ENCODE measurements around the gene NOG. TPM values are rescaled to one million over a fixed set of nuclear protein-coding genes. Genes with fewer than 3 reads are reported as not detected.

Gene NOG
- total RNA-seq: not detected

DNA sequence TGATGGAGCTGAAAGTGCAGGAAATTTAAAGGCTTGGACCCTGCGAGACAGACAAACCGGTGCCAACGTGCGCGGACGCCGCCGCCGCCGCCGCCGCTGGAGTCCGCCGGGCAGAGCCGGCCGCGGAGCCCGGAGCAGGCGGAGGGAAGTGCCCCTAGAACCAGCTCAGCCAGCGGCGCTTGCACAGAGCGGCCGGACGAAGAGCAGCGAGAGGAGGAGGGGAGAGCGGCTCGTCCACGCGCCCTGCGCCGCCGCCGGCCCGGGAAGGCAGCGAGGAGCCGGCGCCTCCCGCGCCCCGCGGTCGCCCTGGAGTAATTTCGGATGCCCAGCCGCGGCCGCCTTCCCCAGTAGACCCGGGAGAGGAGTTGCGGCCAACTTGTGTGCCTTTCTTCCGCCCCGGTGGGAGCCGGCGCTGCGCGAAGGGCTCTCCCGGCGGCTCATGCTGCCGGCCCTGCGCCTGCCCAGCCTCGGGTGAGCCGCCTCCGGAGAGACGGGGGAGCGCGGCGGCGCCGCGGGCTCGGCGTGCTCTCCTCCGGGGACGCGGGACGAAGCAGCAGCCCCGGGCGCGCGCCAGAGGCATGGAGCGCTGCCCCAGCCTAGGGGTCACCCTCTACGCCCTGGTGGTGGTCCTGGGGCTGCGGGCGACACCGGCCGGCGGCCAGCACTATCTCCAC is at the start of gene NOG:
TSS of gene NOG (plus strand) at position 54 of the 674 bp plus-strand sequence. CDS start at position 579, 525 bp downstream.
- Mint-ChIP-seq H3K27ac (no peak within 1 kb of the TSS), H3K4me1 (ENCODE audit: low read depth in 2 of 2) (peaks cover 0 to 10% of the 10 kb centered on the region in 2 donors), H3K36me3 (no peaks in the 10 kb centered on the region), H3K9me3 (no peaks in the 10 kb centered on the region), H3K27me3 (peaks cover 49 to 64% of the 10 kb centered on the region in 2 donors), H3K4me3 (peak within 1 kb of the TSS; percentile 47)
- DNase-seq (ENCODE audit: low spot score) (no peak), ATAC-seq (peak; percentile 53 to 72)

DNA sequence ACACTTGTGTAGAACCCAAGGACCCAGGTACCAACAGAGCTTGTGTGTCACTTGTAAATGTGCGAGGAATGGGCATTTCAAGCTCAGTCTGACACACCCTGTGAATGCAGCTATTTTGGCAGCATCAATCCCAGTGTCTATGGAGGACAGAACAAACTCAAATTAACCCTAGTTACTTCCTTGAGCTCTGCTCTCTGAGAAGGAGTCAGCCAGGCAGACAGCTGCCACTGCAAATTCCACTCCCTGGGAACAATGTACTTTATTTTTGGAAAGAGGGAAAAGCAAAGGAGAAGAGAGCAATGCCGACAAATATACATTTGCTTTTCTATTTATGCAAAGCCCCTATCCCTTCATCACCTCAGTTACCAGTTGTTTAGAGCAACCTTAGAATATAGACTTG is 48.4 kb upstream of the NOG start:
- Mint-ChIP-seq H3K27me3 (peaks cover 18 to 46% of the 10 kb centered on the region in 2 donors), H3K4me1 (ENCODE audit: low read depth in 2 of 2) (no peaks in the 10 kb centered on the region), H3K9me3 (no peaks in the 10 kb centered on the region), H3K4me3 (no peak overlapping the region), H3K27ac (no peak overlapping the region), H3K36me3 (no peaks in the 10 kb centered on the region)
- DNase-seq (ENCODE audit: low spot score) (no peak), ATAC-seq (no peak)

DNA sequence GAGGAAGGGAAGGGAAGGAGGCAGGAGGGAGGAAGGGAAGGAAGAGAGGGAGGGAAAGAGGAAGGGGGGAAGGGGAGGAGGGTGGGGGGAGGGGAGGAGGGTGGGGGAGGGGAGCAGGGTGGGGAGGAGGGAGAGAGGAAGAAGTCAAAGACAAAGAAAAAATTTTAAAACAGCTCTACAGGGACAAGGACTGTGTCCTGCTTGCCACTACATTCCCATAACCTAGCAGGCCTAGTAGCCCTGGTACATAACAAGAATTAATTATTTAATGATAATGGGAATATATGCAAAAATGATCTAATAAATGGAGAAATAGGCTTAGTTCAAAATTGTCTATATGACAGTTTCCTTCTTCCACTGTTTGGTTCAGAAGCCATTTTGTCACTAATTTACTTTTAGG is 47.6 kb upstream of the NOG start:
- H3K36me3 Mint-ChIP-seq: no peaks in the 10 kb centered on the region
- H3K27me3 Mint-ChIP-seq: peaks cover 19 to 46% of the 10 kb centered on the region in 2 donors
- no peaks in the 10 kb centered on the region for H3K4me1 Mint-ChIP-seq (ENCODE audit: low read depth in 2 of 2)
- DNase-seq (ENCODE audit: low spot score) (no peak), ATAC-seq (no peak)
- no peaks in the 10 kb centered on the region for H3K9me3 Mint-ChIP-seq
- no peak overlapping the region for H3K4me3 Mint-ChIP-seq
- H3K27ac Mint-ChIP-seq: no peak overlapping the region

DNA sequence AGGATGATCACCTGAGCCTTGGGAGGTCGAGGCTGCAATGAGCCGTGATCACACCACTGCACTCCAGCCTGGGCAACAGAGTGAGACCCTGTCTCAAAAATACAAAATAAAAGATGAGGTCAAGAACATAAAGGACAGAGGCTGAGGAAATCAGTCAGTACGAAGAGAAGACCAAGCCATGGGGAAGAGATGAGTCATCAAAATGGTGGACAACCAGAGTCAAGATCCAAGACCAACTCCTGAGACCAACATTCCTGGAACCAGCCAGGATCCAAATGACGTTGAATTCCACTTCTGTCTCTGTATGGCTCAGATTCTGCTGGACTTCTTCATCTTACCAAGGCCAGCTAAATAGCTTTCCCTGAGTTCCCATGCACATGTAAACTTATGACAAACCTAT is 44.8 kb upstream of the NOG start:
- H3K27me3 Mint-ChIP-seq: peaks cover 12 to 48% of the 10 kb centered on the region in 2 donors
- DNase-seq (ENCODE audit: low spot score) (no peak), ATAC-seq (no peak)
- H3K9me3 Mint-ChIP-seq: no peaks in the 10 kb centered on the region
- H3K27ac Mint-ChIP-seq: no peak overlapping the region
- H3K4me1 Mint-ChIP-seq (ENCODE audit: low read depth in 2 of 2): no peaks in the 10 kb centered on the region
- H3K4me3 Mint-ChIP-seq: no peak overlapping the region
- H3K36me3 Mint-ChIP-seq: peaks cover 6% of the 10 kb centered on the region

DNA sequence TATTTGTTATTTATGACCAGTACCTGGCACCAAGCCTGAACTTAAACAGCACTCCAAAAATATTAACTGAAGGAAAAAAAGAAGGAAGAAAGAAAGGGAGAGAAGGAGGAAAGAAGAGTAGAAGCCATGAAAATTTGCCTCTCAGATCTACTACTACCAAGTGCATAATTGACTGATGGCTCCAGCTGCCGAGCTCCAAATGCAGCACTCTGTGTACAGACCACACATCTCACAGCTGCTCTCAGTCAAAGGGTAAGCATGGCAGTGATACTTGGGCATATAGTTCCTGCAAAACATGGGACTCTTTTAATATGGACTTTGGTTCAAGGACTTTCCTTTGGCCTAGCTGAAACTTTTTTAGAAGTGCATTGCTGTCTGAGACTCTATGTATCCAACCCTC is 44.0 kb upstream of the NOG start:
- Mint-ChIP-seq H3K27ac (no peak overlapping the region), H3K27me3 (peaks cover 8 to 44% of the 10 kb centered on the region in 2 donors), H3K9me3 (no peaks in the 10 kb centered on the region), H3K4me3 (no peak overlapping the region), H3K4me1 (ENCODE audit: low read depth in 2 of 2) (no peaks in the 10 kb centered on the region), H3K36me3 (peaks cover 6% of the 10 kb centered on the region)
- ATAC-seq (no peak), DNase-seq (ENCODE audit: low spot score) (no peak)

DNA sequence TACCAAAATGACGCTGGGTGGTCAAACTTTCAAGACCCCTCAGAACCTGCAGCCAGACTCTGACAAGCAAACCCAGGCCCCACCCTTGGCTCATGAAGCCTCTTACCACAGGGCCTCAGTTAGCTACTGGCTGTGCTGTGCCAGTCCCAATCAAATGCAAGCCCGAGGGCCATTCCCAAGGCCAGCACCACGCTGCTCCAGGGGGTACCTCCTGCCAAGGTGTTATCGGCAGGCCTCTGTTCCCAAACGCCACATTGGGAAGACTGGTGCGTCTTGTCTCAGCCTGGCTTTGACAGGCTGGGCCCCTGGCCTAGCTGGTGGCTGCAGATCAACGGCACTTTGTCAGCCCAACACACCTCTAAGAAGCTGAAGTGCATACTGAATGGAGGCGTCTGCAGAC is 35.8 kb upstream of the NOG start:
- H3K9me3 Mint-ChIP-seq: no peaks in the 10 kb centered on the region
- H3K4me3 Mint-ChIP-seq: no peak overlapping the region
- no peak for DNase-seq (ENCODE audit: low spot score)
- no peaks in the 10 kb centered on the region for H3K36me3 Mint-ChIP-seq
- H3K4me1 Mint-ChIP-seq (ENCODE audit: low read depth in 2 of 2): no peaks in the 10 kb centered on the region
- H3K27ac Mint-ChIP-seq: no peak overlapping the region
- peaks cover 6 to 21% of the 10 kb centered on the region in 2 donors for H3K27me3 Mint-ChIP-seq
- ATAC-seq: no peak

DNA sequence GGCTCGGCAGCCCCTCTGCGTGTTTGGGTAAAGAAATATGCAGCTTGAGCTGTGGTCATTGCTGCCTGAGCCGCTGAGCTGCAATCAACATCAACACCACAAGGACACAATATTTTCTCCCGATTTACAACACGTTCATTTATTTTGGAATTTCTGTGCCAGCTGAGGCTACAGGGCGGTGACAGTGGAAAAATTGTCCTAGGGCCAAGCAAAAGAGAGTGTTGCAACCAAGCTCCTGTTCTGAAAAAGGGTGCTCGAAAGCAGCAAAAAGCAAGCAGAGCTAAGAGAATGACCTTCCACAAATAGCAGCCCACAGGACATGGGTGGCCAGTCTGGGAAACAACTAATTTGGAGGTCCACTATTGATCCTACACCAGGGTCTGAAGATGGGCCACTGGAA is 35.4 kb upstream of the NOG start:
- no peaks in the 10 kb centered on the region for H3K36me3 Mint-ChIP-seq
- DNase-seq (ENCODE audit: low spot score) (no peak), ATAC-seq (no peak)
- peaks cover 6 to 20% of the 10 kb centered on the region in 2 donors for H3K27me3 Mint-ChIP-seq
- no peaks in the 10 kb centered on the region for H3K9me3 Mint-ChIP-seq
- no peaks in the 10 kb centered on the region for H3K4me1 Mint-ChIP-seq (ENCODE audit: low read depth in 2 of 2)
- no peak overlapping the region for H3K27ac Mint-ChIP-seq
- H3K4me3 Mint-ChIP-seq: no peak overlapping the region

DNA sequence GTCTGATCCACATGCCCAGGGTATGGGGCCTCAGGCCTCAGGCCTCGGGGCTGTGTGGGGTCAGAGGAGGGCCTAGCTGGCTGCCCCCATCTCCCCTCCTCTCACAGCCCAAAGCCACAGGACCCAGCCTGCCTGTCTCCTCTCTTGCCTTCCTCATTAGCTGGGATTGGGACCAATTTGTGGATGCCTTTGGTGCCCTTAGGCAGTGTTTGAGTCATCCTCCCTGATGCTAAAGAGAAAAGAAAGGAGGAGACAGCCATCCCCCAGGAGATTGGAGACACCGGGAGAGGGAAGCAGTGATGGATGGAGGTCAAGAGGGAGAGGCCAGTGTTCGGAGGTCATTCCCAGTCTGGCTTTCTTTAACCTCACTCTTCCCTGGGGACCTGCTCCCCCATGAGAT is 23.3 kb upstream of the NOG start:
- no peak for ATAC-seq
- H3K9me3 Mint-ChIP-seq: no peaks in the 10 kb centered on the region
- H3K27me3 Mint-ChIP-seq: peaks cover 7 to 16% of the 10 kb centered on the region in 2 donors

DNA sequence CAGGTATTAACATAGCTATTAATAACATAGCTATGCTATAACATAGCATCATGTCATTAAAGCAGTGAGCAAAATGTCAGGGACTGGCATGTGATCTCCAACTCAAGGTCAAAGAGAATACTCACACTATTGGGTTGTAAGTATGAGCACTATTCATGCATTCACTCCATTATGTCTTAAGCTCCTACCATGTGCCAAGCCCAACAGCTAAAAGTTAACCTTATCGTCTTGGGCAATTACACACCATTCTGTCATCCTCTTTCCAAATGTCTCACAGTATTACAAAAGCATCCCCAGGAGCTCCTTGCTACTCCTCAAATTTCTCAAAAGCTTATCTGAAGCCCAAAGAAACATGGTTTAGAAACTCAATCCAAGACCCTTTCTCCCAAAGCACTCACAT is 22.0 kb upstream of the NOG start:
- H3K36me3 Mint-ChIP-seq: no peaks in the 10 kb centered on the region

More for the DNA sequence above, 23.3 kb upstream of the NOG start:
- no peaks in the 10 kb centered on the region for H3K4me1 Mint-ChIP-seq (ENCODE audit: low read depth in 2 of 2)
- H3K4me3 Mint-ChIP-seq: no peak overlapping the region
- no peaks in the 10 kb centered on the region for H3K36me3 Mint-ChIP-seq
- no peak for DNase-seq (ENCODE audit: low spot score)
- no peak overlapping the region for H3K27ac Mint-ChIP-seq

DNA sequence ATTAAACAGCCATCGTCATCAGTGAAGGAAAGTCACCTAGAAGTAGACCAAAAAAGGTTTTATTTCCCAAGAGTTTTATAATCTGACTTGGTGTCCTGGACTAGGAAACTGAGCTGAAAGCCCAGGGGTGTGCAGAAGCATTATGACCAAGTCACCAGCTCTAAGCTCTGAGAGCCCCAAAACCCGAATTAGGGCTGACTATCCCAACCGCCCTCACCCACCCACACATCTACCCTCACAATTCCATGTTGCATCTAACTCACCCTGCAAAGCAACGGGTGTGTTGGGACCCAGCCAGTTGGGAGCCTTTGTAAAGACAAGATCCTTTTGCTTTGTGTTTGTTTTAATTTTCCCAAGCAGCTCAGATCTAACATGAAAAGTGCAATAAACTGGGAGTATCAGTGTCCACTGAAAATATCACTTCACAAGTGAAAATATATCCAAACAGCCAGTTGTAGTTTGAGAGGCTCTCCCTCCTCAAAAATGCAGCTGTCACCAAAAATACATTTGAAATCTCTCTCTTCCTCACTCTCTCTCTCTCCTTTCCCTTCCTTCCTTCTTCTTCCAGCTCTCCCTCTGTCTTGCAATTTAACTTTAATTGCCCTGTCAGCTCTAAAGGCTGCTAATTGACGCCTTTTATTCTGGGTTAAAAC is 16.2 kb upstream of the NOG start:
- H3K4me3 Mint-ChIP-seq: no peak overlapping the region

More for the DNA sequence above, 22.0 kb upstream of the NOG start:
- no peak for ATAC-seq
- H3K27me3 Mint-ChIP-seq: peaks cover 7 to 17% of the 10 kb centered on the region in 2 donors
- H3K4me1 Mint-ChIP-seq (ENCODE audit: low read depth in 2 of 2): no peaks in the 10 kb centered on the region
- DNase-seq (ENCODE audit: low spot score): no peak
- H3K4me3 Mint-ChIP-seq: no peak overlapping the region
- H3K27ac Mint-ChIP-seq: no peak overlapping the region
- no peaks in the 10 kb centered on the region for H3K9me3 Mint-ChIP-seq

DNA sequence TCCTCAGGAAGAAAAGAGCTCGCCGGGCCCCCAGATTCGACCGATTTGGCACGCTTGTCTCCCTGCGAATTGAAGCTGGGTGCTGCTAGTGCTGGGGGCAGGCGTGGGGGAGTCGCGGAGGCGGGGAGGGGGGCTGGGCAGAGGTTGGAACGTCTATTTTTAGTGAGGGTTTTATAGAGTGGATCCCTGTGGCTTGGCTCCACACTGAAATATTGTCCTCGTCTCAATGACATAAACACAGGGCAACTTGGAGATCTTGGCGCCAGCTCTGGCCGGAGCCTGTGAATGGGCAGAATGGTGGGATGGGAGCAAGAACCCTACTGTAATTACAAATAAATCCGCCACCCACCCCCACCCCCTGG is 15.7 kb upstream of the NOG start:
- H3K4me1 Mint-ChIP-seq (ENCODE audit: low read depth in 2 of 2): no peaks in the 10 kb centered on the region
- DNase-seq (ENCODE audit: low spot score): no peak
- H3K36me3 Mint-ChIP-seq: no peaks in the 10 kb centered on the region
- no peaks in the 10 kb centered on the region for H3K9me3 Mint-ChIP-seq
- no peak overlapping the region for H3K27ac Mint-ChIP-seq
- no peak overlapping the region for H3K4me3 Mint-ChIP-seq
- no peak for ATAC-seq
- H3K27me3 Mint-ChIP-seq: peaks cover 22 to 31% of the 10 kb centered on the region in 2 donors

More for the DNA sequence above, 16.2 kb upstream of the NOG start:
- Mint-ChIP-seq H3K36me3 (no peaks in the 10 kb centered on the region), H3K9me3 (no peaks in the 10 kb centered on the region), H3K27ac (no peak overlapping the region), H3K4me1 (ENCODE audit: low read depth in 2 of 2) (no peaks in the 10 kb centered on the region), H3K27me3 (peaks cover 19 to 25% of the 10 kb centered on the region in 2 donors)
- DNase-seq (ENCODE audit: low spot score) (no peak), ATAC-seq (no peak)

DNA sequence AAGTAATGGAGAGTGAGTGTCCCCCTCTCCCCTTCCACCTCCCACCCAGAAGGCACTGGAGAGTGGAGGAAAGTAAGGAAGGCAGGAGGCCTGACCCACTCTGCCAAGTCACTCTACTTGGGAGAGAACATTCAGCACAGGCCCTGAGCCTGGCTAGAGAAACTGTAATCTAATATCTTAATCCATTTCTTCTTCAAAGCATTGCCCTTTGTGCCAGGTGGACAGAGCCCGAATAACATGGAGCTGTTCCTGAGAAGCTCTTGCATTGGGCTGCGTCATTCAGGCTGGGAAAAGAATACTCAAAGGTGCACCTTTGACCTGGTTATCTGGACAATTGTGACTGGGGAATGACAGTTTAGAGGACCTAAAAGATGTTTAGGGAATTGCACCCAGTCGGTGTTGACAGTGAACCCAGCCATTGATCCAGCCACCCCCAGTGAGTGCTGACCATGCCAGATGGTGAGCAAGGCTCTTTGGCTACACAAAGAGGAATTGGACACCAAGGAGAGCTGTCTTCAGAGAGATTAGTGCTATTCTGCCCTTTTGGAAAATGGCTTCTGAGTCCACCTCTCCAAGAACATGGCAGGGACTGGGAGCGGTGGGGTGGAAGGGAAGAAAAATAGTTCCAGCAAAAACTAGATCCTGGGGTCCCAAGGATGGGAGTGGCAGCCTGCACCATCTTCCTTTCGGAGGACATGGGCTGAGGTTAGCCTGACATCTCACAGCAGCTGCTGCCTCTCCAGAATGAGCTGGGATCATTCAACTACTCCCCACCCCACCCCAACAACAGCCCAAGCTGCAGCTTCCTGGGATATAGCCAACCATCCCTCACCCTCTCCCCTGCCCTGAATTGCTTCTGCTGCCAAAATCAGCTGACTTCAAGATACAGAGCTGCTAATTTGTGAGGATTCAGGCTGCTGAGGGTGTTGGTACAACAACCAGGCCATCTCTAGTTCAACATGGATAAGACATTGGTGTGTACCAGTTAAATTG is 11.6 kb upstream of the NOG start:
- ATAC-seq: peak in 1 of 2 donors; percentile 13
- H3K9me3 Mint-ChIP-seq: no peaks in the 10 kb centered on the region
- no peak overlapping the region for H3K27ac Mint-ChIP-seq

DNA sequence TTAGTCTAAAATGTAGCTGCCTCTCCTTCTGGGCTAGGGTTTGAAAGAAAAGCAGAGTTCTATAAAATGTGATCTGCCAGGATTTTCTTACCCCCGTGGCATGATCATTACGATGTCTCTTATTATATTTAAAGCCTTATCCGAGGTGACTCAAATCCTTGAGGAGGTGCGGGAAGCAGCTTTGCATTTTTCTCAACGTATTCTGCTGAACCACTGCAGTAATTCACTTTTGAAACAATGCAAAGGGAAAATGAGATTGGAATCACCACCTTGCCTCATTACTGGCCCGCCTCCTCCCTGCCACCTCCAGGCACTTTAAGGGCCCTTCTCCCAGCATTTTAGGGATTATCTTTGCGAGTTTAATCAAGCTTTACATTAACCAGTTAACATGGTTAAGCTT is 9.7 kb upstream of the NOG start:
- H3K4me1 Mint-ChIP-seq (ENCODE audit: low read depth in 2 of 2): no peaks in the 10 kb centered on the region
- H3K27ac Mint-ChIP-seq: no peak overlapping the region
- peaks cover 31 to 66% of the 10 kb centered on the region in 2 donors for H3K27me3 Mint-ChIP-seq
- no peaks in the 10 kb centered on the region for H3K36me3 Mint-ChIP-seq
- ATAC-seq (no peak), DNase-seq (ENCODE audit: low spot score) (no peak)
- no peak overlapping the region for H3K4me3 Mint-ChIP-seq
- no peaks in the 10 kb centered on the region for H3K9me3 Mint-ChIP-seq

More for the DNA sequence above, 11.6 kb upstream of the NOG start:
- peaks cover 24 to 60% of the 10 kb centered on the region in 2 donors for H3K27me3 Mint-ChIP-seq
- no peak for DNase-seq (ENCODE audit: low spot score)
- H3K36me3 Mint-ChIP-seq: no peaks in the 10 kb centered on the region
- H3K4me3 Mint-ChIP-seq: no peak overlapping the region
- H3K4me1 Mint-ChIP-seq (ENCODE audit: low read depth in 2 of 2): no peaks in the 10 kb centered on the region

DNA sequence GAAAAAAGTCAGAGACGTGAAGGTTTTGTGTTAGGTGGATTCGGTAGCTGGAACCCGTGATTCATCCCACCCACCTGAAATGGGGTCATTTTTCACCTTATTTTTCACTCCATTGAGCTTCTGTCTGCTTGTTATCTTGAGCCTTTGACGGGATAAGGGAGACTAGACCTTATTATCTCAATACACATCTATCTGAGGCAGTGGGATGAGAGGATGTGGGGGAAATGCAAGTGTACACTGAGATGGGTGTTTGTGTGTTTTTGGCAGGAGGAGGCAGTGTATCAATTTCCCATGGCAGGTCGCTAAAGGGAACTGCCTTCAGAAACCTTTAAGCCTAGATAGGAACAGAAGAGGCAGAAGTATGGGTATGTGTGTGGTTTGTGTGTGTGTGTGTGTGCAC is 6.2 kb upstream of the NOG start:
- H3K4me1 Mint-ChIP-seq (ENCODE audit: low read depth in 2 of 2): peaks cover 0 to 2% of the 10 kb centered on the region in 2 donors
- no peak overlapping the region for H3K27ac Mint-ChIP-seq
- no peaks in the 10 kb centered on the region for H3K9me3 Mint-ChIP-seq
- DNase-seq (ENCODE audit: low spot score): no peak
- ATAC-seq: no peak
- H3K36me3 Mint-ChIP-seq: no peaks in the 10 kb centered on the region
- peaks cover 49 to 83% of the 10 kb centered on the region in 2 donors for H3K27me3 Mint-ChIP-seq
- H3K4me3 Mint-ChIP-seq: no peak overlapping the region

Data from natural killer cell treated with Interleukin-12 subunit alpha and Interleukin-12 subunit beta and Interleukin-15 and Interleukin-18, amount 100 ng/mL, for 72 hours (primary cell).